GM19324 (cell line): ENCODE results near the gene SPEG.
"Not testable (repeated sequence)": the region's sequence is repeated elsewhere in the genome, so short reads cannot be mapped to it uniquely, and the experiment has no call there.

Experiments
- ATAC-seq: cut with Tn5 transposase; IDR thresholded peaks from one replicate; pipeline ENCODE4 v1.9.1; 2021; ENCODE audit warnings: mild to moderate bottlenecking, moderate library complexity; ENCODE audit not compliant: unreplicated experiment, low FRiP score

Gene SPEG

GRCh38 chr2:219404291-219404910 lies 30.2 kb upstream of the SPEG start:
- ATAC-seq: no peak

- no peak for ATAC-seq
Observed at GRCh38 chr2:219404954-219405353, 29.7 kb upstream of the SPEG start.

GRCh38 chr2:219405451-219405850 lies 29.2 kb upstream of the SPEG start:
- no peak for ATAC-seq

- ATAC-seq: no peak
Observed at GRCh38 chr2:219405958-219406860, 28.4 kb upstream of the SPEG start.

- ATAC-seq: no peak
Observed at GRCh38 chr2:219406861-219407230, 27.8 kb upstream of the SPEG start.

GRCh38 chr2:219407343-219407742 lies 27.3 kb upstream of the SPEG start:
- ATAC-seq: not testable (repeated sequence)

- no peak for ATAC-seq
Observed at GRCh38 chr2:219408204-219408603, 26.4 kb upstream of the SPEG start.

- ATAC-seq: no peak
Observed at GRCh38 chr2:219408631-219409030, 26.0 kb upstream of the SPEG start.

GRCh38 chr2:219409619-219410018 lies 25.0 kb upstream of the SPEG start:
- no peak for ATAC-seq

GRCh38 chr2:219410390-219410789 lies 24.3 kb upstream of the SPEG start:
- ATAC-seq: no peak

GRCh38 chr2:219414857-219415256 lies 19.8 kb upstream of the SPEG start:
- no peak for ATAC-seq

- no peak for ATAC-seq
Observed at GRCh38 chr2:219415580-219416234, 18.9 kb upstream of the SPEG start.

GRCh38 chr2:219416235-219416602 lies 18.4 kb upstream of the SPEG start:
- ATAC-seq: no peak

- no peak for ATAC-seq
Observed at GRCh38 chr2:219416938-219417337, 17.7 kb upstream of the SPEG start.

- no peak for ATAC-seq
Observed at GRCh38 chr2:219417374-219417773, 17.3 kb upstream of the SPEG start.

GRCh38 chr2:219418155-219419011 lies 16.3 kb upstream of the SPEG start, which contains the start of gene DES:
Gene DES, plus strand, starts transcription at chr2:219418377. Its CDS starts 86 bp downstream, at chr2:219418463.
- ATAC-seq: no peak

- ATAC-seq: no peak
Observed at GRCh38 chr2:219419012-219419324, 15.7 kb upstream of the SPEG start.

GRCh38 chr2:219419331-219420197 lies 15.1 kb upstream of the SPEG start:
- no peak for ATAC-seq

- ATAC-seq: no peak
Observed at GRCh38 chr2:219420687-219421086, 14.0 kb upstream of the SPEG start.

GRCh38 chr2:219421323-219421722 lies 13.3 kb upstream of the SPEG start:
- ATAC-seq: no peak
